Measurements from ENCODE around the gene APOB.

The APOB gene

DNA sequence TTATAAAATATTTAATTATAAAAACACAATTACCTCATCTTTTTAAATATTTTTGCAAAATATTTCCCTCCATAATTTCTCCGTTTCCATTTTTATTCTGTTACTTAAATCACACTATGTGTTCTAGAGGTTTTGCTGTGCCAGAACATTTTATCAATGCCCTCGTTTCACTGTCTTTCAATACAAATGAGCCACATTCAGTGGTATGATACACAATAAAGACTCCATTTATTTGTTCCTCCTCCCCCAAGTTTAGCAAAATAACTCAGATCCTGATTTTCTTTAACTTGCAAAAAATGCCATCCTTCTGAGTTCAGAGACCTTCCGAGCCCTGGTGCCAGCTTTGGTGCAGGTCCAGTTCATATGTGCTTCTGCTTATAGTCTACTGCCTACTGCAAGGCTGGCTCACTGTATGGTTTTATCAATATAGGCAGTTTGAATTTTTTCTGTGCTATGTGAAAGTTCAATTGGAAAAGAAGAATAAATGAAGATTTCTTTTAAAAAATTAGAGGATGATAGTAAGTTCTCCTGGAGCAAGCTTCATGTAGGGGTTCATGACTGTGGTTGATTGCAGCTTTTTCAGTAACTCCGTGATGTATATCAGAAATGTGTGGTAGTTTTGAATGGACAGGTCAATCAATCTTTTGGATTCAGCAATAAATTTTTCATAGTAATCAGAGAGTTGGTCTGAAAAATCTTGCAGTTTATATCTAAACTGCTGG, 42.5 kb downstream of the APOB start:
- Histone ChIP-seq H3K9me3 (replicated peaks in 1 of 11) (peaks cover 0 to 7% (median 0%) of the 10 kb centered on the region in 11 experiments; a peak in 1 of 22 replicates), H3K36me3 (no peaks in the 10 kb centered on the region)
- TF ChIP-seq Cebpa-rat (IDR thresholded peaks at IDR 0.05): no peak

DNA sequence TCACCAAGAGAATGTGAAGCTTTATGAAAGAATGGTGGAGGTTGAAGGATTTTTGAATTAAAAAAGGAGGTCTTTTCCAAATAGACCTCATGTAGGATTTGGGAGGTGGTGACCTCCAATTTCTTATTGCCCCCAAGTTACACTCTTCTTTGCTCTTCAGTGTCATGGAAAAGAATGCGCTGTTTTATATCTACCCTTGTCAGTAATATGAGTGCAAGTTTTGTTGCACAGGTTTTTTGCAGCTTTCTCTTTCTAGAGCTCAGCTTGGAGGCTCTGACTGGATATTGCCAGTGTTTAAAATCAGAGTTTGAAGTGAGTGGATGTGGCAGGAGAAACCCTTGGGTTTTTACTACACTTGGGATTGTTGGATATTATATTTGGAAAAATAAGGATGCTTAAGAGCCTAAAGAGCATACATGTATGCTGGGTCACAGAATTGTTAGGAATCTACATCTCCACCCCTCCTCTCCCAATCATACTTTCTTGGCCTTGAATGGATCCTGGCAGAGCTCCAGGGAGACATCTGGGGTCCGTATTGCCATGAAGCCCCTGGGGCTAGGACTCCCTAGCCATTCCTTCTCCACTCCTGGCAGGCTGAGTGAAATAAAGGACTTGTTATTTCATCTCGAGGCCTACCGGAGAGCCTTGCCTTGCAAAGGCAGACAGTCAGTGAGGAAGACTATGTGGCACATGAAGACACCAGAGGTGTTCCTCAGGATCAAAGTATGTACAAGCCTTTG, 43.8 kb downstream of the APOB start:
- Histone ChIP-seq H3K4me3 (no peak overlapping the region), H3K9ac (no peak overlapping the region), H3K4me1 (no peaks in the 10 kb centered on the region), H4K20me1 (no peaks in the 10 kb centered on the region), H3K9me3 (replicated peaks in 1 of 11) (peaks cover 0 to 7% (median 0%) of the 10 kb centered on the region in 11 experiments; a peak in 1 of 22 replicates), H3K27ac (no peak overlapping the region), H3K27me3 (no peaks in the 10 kb centered on the region), H3K4me2 (no peak overlapping the region), H3K36me3 (no peaks in the 10 kb centered on the region)
- no peak for TF ChIP-seq Cebpa-rat (IDR thresholded peaks at IDR 0.05)

More for the DNA sequence above, 42.5 kb downstream of the APOB start:
- no peak overlapping the region for H3K4me2 ChIP-seq
- no peaks in the 10 kb centered on the region for H4K20me1 ChIP-seq
- no peak overlapping the region for H3K27ac ChIP-seq
- H3K4me3 ChIP-seq: no peak overlapping the region
- H3K27me3 ChIP-seq: no peaks in the 10 kb centered on the region
- no peak overlapping the region for H3K9ac ChIP-seq
- no peaks in the 10 kb centered on the region for H3K4me1 ChIP-seq

GRCh38 chr2:20998972-20999905, 44.6 kb downstream of the APOB start:
- Histone ChIP-seq H3K36me3 (no peaks in the 10 kb centered on the region), H3K4me3 (no peak overlapping the region), H3K9ac (no peak overlapping the region), H3K9me3 (replicated peaks in 1 of 11) (peaks cover 0 to 7% (median 0%) of the 10 kb centered on the region in 11 experiments; a peak in 1 of 22 replicates), H3K27ac (no peak overlapping the region), H3K27me3 (no peaks in the 10 kb centered on the region), H3K4me1 (peaks cover 0 to under 1% (median 0%) of the 10 kb centered on the region in 10 experiments; a peak in 1 of 20 replicates), H3K4me2 (no peak overlapping the region), H4K20me1 (no peaks in the 10 kb centered on the region)
- TF ChIP-seq Cebpa-rat (IDR thresholded peaks at IDR 0.05): no peak

- Histone ChIP-seq H3K27me3 (no peaks in the 10 kb centered on the region), H3K4me3 (no peak overlapping the region), H3K36me3 (no peaks in the 10 kb centered on the region), H3K4me2 (no peak overlapping the region), H3K4me1 (peaks cover 0 to 4% (median 0%) of the 10 kb centered on the region in 10 experiments; a peak in 2 of 20 replicates), H3K27ac (no peak overlapping the region), H3K9ac (no peak overlapping the region), H3K9me3 (replicated peaks in 1 of 11) (peaks cover 0 to 7% (median 0%) of the 10 kb centered on the region in 11 experiments; a peak in 1 of 22 replicates), H4K20me1 (no peaks in the 10 kb centered on the region)
- no peak for TF ChIP-seq Cebpa-rat (IDR thresholded peaks at IDR 0.05)
These were observed 45.7 kb downstream of the APOB start for GRCh38 chr2:20997953-20998722.

DNA sequence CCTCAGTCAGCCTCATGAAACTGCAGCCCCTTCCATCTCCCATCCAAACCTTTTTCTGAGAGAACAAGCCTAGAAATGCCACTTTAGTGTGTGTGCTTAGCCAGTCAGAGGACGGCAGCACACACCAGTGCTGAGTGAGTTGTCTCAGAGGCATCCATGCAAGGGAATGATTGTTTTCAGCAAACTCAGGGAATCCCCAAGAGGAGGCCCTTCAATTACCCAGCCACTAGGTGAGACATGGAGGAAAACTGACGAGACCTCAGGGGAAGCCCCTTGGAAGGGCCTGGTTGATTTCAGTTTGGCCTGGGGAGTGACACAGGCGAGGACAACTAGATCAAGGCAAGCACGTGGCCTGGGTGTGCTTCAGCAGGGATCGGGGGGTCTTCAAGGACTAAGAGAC, 49.7 kb downstream of the APOB start:
- peaks cover 0 to 10% (median 0%) of the 10 kb centered on the region in 11 experiments; a peak in 1 of 22 replicates for H3K9me3 ChIP-seq (replicated peaks in 1 of 11)
- H3K4me2 ChIP-seq: no peak overlapping the region
- no peak overlapping the region for H3K9ac ChIP-seq
- no peak overlapping the region for H3K27ac ChIP-seq
- no peak overlapping the region for H3K4me3 ChIP-seq
- no peaks in the 10 kb centered on the region for H3K36me3 ChIP-seq
- peaks cover 0 to 30% (median 22%) of the 10 kb centered on the region in 10 experiments; a peak in 16 of 20 replicates for H3K4me1 ChIP-seq
- H3K27me3 ChIP-seq: no peaks in the 10 kb centered on the region
- no peaks in the 10 kb centered on the region; a peak in 1 of 22 replicates for H4K20me1 ChIP-seq
- no peak for TF ChIP-seq Cebpa-rat (IDR thresholded peaks at IDR 0.05)

GRCh38 chr2:20992201-20992711, 51.6 kb downstream of the APOB start:
- Histone ChIP-seq H3K4me2 (no peak overlapping the region), H3K9ac (no peak overlapping the region), H4K20me1 (no peaks in the 10 kb centered on the region; a peak in 1 of 22 replicates), H3K9me3 (replicated peaks in 1 of 11) (0 out of 22 replicates have a peak, but pooled peaks cover 0 to 6% (median 0%) of the 10 kb centered on the region in 11 experiments), H3K4me1 (peaks cover 0 to 43% (median 33%) of the 10 kb centered on the region in 10 experiments; a peak in 16 of 20 replicates), H3K27me3 (no peaks in the 10 kb centered on the region), H3K4me3 (no peak overlapping the region), H3K36me3 (no peaks in the 10 kb centered on the region), H3K27ac (no peak overlapping the region)
- TF ChIP-seq Cebpa-rat (IDR thresholded peaks at IDR 0.05): no peak

DNA sequence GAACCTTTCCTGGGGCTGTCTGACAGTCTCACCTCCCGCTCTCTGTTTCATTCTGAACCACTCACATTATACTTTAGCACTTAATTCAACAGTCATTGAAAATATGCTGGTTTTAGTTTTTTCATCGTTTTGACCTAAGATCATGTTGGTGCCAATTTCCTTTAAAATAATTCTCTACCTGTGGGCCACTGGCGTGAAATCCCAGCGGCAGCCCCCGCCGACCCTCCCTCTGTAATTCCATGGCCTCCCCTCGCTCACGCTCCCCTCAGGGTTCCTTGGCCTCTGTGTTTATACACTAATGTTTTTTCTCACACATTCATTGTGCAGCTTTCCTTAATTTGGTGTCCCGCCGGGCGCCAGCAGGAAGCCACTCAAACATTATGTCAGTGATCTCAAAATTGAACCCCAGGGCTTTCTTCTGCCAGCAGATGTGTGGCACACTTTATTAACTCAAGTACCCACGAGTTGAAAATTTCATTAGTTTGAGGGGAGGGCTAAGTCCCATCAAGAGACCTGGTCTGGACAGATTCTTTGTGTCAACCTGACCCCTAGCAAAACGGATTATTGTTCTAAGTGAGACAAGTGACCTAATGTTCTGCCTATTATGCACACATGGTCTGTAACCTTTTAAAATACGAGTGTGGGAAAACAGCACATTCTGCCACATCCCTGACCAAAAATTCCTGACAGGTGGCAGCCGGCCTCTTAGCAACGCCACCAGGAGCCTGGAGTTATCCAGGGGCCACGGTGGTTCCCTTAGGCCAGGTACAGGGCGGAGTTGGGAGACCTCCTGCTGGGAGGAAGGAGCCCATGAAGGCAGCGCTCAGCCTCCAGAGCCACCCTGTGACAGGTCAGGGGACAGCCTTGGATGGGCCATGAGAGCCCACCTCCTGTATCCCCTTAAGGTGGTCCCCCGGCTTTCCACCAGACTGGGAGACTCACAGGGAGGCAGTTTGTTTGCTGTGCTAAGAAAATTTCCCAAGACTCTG, 53.1 kb downstream of the APOB start:
- no peak overlapping the region for H3K27ac ChIP-seq
- H3K36me3 ChIP-seq: no peaks in the 10 kb centered on the region
- no peak for TF ChIP-seq Cebpa-rat (IDR thresholded peaks at IDR 0.05)
- no peaks in the 10 kb centered on the region for H3K27me3 ChIP-seq
- no peak overlapping the region for H3K4me3 ChIP-seq
- H3K4me1 ChIP-seq: peaks cover 0 to 43% (median 33%) of the 10 kb centered on the region in 10 experiments; a peak in 16 of 20 replicates
- H3K4me2 ChIP-seq: peak overlapping the region in 9 of 11 experiments; percentile 39 to 95 (median 75); a peak in 17 of 22 replicates
- no peaks in the 10 kb centered on the region; a peak in 1 of 22 replicates for H4K20me1 ChIP-seq
- 0 out of 22 replicates have a peak, but pooled peaks cover 0 to 5% (median 0%) of the 10 kb centered on the region in 11 experiments for H3K9me3 ChIP-seq (replicated peaks in 1 of 11)
- H3K9ac ChIP-seq: 0 out of 22 replicates have a peak overlapping the region, but pooled peaks of 1 of the 11 experiments have one; percentile 47

Data from BLaER1 treated with 17β-estradiol and CSF1 and Interleukin-3, amounts not matched to agents 10 nM and 100 nM (cell line).